ENCODE data around the gene TPM3. TPM values are rescaled to one million over a fixed set of nuclear protein-coding genes. Genes with fewer than 3 reads are reported as not detected.

Gene TPM3
- total RNA-seq, 1 experiment from 2014 or later = 625 TPM

- intact Hi-C loops (cut with micrococcal nuclease) = loop anchor here (10.0 kb wide), 2 partner anchors 365 to 385 kb away; no protein-coding TSS in a partner anchor
- no peak for TF ChIP-seq CTCF (IDR thresholded peaks at IDR 0.05; ENCODE audit: unreplicated experiment)
- CTCF ChIA-PET = interaction anchor here (0.6 to 2.1 kb wide), 7 partner anchors 9 to 185 kb away, joined by 3 to 9 read pairs (median 5); partner anchors contain the start of genes HAX1 and TPM3
- Mint-ChIP-seq H3K27ac (ENCODE audit: low read depth, unreplicated experiment) (peak overlapping the region; percentile 96), H3K9me3 (ENCODE audit: unreplicated experiment) (no peaks in the 10 kb centered on the region), H3K4me3 (ENCODE audit: unreplicated experiment) (no peak overlapping the region), H3K36me3 (ENCODE audit: insufficient read depth, unreplicated experiment) (peaks cover 41% of the 10 kb centered on the region), H3K4me1 (ENCODE audit: insufficient read depth, unreplicated experiment) (peaks cover 54% of the 10 kb centered on the region), H3K27me3 (ENCODE audit: insufficient read depth, unreplicated experiment) (no peaks in the 10 kb centered on the region)
- DNase-seq (ENCODE audit: unreplicated experiment) = no peak
- POLR2A ChIA-PET = interaction anchor here (0.6 to 8.6 kb wide), 8 partner anchors 12 to 229 kb away, joined by 3 to 140 read pairs (median 16); partner anchors contain the start of genes RPS27, TPM3 and UBAP2L
- no TSS peak for BruUV-seq (replicated peaks)
Measured at GRCh38 chr1:154179946-154180687, 11.8 kb downstream of the TPM3 start.

GRCh38 chr1:154178911-154179811 is 12.7 kb downstream of the TPM3 start:
- H3K36me3 Mint-ChIP-seq (ENCODE audit: insufficient read depth, unreplicated experiment) = peaks cover 50% of the 10 kb centered on the region
- H3K4me1 Mint-ChIP-seq (ENCODE audit: insufficient read depth, unreplicated experiment) = peaks cover 54% of the 10 kb centered on the region
- peak overlapping the region; percentile 96 for H3K27ac Mint-ChIP-seq (ENCODE audit: low read depth, unreplicated experiment)
- no peaks in the 10 kb centered on the region for H3K27me3 Mint-ChIP-seq (ENCODE audit: insufficient read depth, unreplicated experiment)
- H3K9me3 Mint-ChIP-seq (ENCODE audit: unreplicated experiment) = no peaks in the 10 kb centered on the region
- BruUV-seq (replicated peaks) = no TSS peak
- no peak for TF ChIP-seq CTCF (IDR thresholded peaks at IDR 0.05; ENCODE audit: unreplicated experiment)
- ChIA-PET CTCF (interaction anchor here (0.6 to 1.0 kb wide), 3 partner anchors 93 to 219 kb away, joined by 3 to 5 read pairs (median 4); no protein-coding TSS in a partner anchor), POLR2A (interaction anchor here (0.6 to 8.6 kb wide), 5 partner anchors 12 to 230 kb away, joined by 3 to 140 read pairs (median 28); partner anchors contain the start of gene UBAP2L)
- peak overlapping the region; percentile 34 for H3K4me3 Mint-ChIP-seq (ENCODE audit: unreplicated experiment)
- DNase-seq (ENCODE audit: unreplicated experiment) = no peak
- intact Hi-C loops (cut with micrococcal nuclease) = no loop called here

GRCh38 chr1:154178013-154178412 is 13.9 kb downstream of the TPM3 start:
- DNase-seq (ENCODE audit: unreplicated experiment) = no peak
- BruUV-seq (replicated peaks) = no TSS peak
- peaks cover 54% of the 10 kb centered on the region for H3K4me1 Mint-ChIP-seq (ENCODE audit: insufficient read depth, unreplicated experiment)
- H3K4me3 Mint-ChIP-seq (ENCODE audit: unreplicated experiment) = no peak overlapping the region
- no peak for TF ChIP-seq CTCF (IDR thresholded peaks at IDR 0.05; ENCODE audit: unreplicated experiment)
- H3K9me3 Mint-ChIP-seq (ENCODE audit: unreplicated experiment) = no peaks in the 10 kb centered on the region
- peaks cover 59% of the 10 kb centered on the region for H3K36me3 Mint-ChIP-seq (ENCODE audit: insufficient read depth, unreplicated experiment)
- no peaks in the 10 kb centered on the region for H3K27me3 Mint-ChIP-seq (ENCODE audit: insufficient read depth, unreplicated experiment)
- peak overlapping the region; percentile 8 for H3K27ac Mint-ChIP-seq (ENCODE audit: low read depth, unreplicated experiment)
- intact Hi-C loops (cut with micrococcal nuclease) = no loop called here
- POLR2A ChIA-PET = interaction anchor here (0.6 to 8.6 kb wide), 5 partner anchors 9 to 95 kb away, joined by 3 to 140 read pairs (median 4); partner anchors contain the start of genes HAX1 and UBAP2L
- CTCF ChIA-PET = interaction anchor here (0.9 to 1.4 kb wide), 4 partner anchors 9 to 94 kb away, joined by 3 to 4 read pairs (median 4); no protein-coding TSS in a partner anchor
